G401 (cell line): ENCODE data around the gene BRPF1. TPM values are rescaled to one million over a fixed set of nuclear protein-coding genes. Genes with fewer than 3 reads are reported as not detected.

Source experiments
- DNase-seq: peaks from one replicate; pipeline ENCODE4 v3.0.0-alpha.2; 2015; ENCODE audit warnings: low spot score
- in situ Hi-C: cut with HindIII; loops from 2 replicates; pipeline ENCODE4 v1.10.0; 2016; ENCODE audit warnings: low sequenced_read_pairs, mixed read lengths
- total RNA-seq: library from RNA; depleted of rRNA; stranded (reverse); fragments of >200 nt; shearing (Covaris generic); gene quantifications from 2 replicates; pipeline ENCODE4 v1.2.3, GENCODE V29; 2014

BRPF1 gene
- total RNA-seq, 1 experiment from 2014 or later: 23.7 TPM

DNA sequence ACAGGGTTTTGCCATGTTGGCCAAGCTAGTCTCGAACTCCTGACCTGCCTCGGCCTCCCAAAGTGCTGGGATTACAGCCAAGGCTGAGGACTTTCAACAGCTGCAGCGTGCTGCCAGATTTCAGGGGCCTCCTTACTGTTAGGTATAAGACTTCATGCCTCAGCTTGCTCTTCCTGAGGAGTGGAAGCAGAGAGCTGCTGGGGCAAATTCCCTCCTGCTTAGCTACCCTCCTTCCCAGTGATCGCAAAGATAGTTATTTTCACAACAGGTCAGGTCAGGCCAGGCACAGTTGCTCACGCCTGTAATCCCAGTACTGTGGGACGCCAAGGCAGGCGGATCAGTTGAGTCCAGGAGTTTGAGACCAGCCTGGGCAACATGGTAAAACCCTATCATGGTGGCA lies 30.5 kb upstream of the BRPF1 start:
- in situ Hi-C loops: no loop called here
- DNase-seq: no peak

DNA sequence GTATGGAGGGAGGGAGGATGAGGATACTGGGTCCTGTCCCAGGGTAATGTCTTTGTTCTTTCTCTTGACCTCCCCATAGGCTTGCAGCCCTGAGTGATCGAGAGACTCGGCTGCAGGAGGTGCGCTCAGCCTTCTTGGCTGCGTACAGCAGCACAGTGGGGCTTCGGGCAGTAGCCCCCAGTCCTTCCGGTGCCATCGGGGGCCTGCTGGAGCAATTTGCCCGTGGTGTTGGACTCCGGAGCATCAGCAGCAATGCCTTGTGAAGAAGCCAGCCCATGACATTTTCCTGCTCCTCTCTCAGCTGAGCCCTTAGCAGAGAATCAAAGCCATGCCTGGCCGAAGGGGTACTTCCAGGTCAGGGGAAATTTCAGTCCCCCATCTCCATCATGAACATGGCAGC lies 29.8 kb upstream of the BRPF1 start:
- in situ Hi-C loops: no loop called here
- no peak for DNase-seq

DNA sequence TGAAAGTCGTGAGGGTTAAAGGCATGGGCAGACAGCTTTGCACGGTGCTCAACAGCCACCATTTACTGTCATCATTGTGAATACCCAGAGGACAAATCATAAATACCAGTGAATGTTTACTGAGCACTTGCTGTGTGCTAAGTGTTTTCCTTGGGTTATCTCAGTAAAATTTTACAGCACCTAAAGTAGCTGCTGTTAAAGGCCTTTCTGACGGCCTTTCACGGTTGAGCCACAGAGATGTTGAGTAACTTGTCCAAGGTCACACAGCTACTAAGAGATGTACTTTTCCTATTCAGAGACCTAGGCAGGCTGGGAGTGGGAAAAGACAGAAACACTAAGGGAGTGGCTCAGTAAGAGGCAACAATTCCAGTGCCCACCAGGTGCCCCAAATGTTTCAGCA lies 28.3 kb upstream of the BRPF1 start:
- no peak for DNase-seq
- in situ Hi-C loops: no loop called here

DNA sequence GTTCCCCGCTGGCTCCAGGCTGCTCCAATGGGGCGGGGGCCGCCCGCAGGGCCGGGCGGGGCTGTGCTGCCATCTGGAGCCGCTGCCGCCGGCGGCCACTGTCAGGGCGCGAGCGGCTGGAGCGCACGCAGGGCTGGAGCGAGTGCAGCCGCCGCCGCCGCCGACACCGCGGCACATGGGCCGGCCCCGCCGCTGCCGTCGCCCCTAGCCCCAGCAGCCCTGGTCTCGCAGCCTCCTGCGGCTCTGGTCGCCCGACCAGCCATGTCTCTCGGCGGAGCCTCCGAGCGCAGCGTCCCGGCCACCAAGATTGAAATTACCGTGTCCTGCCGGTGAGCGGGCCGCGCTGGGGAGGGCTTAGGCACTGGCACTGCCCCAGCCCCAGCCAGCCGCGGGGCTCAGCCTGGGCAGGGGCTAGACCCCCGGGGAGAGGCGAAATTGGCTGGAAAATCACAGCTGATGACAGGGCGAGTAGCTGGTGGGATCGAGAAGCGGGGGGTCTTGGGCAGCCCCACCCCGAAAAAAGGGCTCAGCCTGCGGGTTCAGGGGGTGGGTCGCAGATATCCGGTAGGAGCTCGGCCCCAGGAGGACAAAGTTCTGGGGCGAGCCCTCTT lies 27.7 kb upstream of the BRPF1 start, which contains the start of gene CPNE9:
TSS of gene CPNE9 (plus strand) at position 98 of the 611 bp plus-strand sequence. CDS start at position 262, 164 bp downstream.
- in situ Hi-C loops: no loop called here
- DNase-seq: peak; percentile 37

DNA sequence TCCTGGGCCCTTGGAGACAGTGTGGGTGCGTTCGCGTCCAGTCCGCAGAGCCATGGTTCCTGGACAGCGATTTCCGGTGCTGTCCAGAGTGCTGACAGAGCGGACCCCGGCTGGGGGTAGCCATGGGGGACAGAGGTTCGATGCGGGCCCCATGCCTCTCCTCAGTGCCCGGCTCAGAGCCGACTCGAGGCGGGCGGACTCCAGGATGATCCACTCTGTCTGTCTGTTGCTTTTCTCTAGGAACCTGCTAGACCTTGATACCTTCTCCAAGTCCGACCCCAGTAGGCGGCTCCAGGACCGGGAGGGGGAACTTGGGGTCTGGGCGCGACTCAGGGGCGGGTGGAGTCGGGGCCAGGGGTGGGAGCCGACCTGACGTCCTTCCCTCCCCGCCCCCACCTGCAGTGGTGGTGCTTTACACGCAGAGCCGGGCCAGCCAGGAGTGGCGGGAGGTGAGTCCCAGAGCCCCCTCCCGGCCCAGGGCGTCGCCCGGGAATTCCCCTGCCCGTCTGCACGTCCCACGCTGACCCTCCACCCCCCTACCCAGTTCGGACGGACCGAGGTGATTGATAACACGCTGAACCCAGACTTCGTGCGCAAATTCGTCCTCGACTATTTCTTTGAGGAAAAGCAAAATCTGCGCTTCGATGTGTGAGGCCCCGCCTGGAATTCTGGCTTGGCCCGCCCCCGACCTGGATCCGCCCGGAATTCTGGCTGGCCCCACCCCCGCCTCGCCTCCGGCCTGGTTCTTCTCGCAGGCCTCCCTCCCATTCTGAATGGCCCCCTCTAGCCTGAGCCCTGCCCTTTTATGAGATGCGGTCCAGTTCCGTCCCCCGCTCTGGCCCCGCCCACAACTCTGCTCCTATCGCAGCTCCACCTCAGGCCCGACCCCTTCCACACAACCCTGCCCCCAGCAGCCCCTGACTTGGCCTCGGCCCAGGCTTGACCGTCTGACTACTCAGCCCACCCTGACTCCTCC lies 26.9 kb upstream of the BRPF1 start:
- peak; percentile 78 for DNase-seq
- in situ Hi-C loops: no loop called here

DNA sequence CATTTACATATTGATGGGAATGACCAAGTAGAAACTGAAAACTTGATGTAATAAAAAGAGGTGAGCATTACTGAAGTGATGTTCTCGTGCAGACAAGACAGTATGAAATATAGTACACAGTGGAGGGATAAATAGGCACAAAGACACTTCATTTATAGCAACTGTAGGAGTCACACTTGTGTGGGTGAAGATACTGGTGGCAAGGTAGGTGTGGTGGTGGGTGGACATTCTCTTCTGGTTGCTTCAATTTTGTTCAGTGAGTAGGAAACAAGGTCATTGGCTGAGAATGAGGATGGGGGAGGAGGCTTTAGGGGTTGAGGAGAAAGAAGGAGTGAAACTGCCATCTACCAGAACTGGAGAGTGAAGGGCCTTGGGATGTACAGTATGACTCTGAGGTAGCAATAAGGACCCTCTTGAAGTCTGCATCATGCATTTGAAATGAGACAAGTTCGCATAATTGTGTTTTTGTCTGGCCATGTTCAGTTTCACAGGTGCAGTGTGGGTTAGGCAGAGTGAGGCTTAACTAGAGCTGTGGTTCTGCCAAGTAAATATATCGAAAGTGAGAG lies 21.3 kb upstream of the BRPF1 start:
- no peak for DNase-seq
- in situ Hi-C loops: no loop called here

DNA sequence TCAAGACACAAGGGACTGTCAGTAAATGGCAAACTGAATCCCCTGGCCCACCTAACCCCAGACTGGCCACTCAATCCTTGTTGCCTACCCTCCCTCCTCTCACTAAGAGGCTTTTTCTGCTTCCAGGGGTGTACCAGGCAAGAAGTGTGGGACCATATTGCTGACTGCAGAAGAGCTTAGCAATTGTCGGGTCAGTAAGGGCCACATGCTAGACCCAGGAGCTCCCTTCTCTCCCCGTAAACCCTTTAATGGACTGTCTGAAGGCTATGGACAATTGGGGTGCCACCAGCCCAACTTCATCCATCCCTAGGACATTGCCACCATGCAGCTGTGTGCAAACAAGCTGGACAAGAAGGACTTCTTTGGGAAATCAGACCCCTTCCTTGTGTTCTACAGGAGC lies 19.1 kb upstream of the BRPF1 start:
- DNase-seq: no peak
- in situ Hi-C loops: no loop called here

DNA sequence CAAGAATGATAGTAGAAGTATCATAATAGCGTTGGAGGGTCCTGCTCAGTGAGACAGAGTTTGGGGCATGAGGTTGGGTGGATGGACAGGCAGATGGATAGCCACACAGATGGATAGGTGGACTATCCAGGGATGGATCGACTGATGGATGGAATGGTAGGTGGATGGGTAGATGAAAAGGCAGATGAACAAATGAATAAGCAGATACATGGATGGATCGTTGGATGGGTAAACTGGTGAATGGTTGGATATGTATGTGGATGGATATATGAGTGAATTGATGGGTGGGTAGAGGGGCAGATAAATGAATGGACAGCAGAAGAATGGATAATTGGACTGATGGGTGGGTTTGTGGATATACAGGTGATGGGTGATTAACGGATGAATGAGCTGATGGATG lies 18.4 kb upstream of the BRPF1 start:
- DNase-seq: no peak
- in situ Hi-C loops: no loop called here

DNA sequence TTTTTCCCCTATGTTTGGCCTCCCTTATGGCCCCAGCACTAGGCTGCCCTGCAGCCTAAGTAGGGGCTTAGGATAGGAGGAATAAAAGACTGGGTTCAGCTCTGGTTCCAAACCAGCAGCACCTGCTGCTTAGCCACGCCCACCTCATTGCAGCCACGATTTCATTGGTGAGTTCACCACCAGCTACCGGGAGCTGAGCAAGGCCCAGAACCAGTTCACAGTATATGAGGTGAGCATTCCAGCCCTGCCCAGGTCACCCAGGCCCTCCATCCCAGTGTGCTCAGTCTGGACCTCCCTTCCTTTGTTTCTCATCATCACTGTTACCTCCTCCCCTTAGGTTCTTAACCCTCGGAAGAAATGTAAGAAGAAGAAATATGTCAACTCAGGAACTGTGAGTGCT lies 16.4 kb upstream of the BRPF1 start:
- in situ Hi-C loops: no loop called here
- DNase-seq: no peak

DNA sequence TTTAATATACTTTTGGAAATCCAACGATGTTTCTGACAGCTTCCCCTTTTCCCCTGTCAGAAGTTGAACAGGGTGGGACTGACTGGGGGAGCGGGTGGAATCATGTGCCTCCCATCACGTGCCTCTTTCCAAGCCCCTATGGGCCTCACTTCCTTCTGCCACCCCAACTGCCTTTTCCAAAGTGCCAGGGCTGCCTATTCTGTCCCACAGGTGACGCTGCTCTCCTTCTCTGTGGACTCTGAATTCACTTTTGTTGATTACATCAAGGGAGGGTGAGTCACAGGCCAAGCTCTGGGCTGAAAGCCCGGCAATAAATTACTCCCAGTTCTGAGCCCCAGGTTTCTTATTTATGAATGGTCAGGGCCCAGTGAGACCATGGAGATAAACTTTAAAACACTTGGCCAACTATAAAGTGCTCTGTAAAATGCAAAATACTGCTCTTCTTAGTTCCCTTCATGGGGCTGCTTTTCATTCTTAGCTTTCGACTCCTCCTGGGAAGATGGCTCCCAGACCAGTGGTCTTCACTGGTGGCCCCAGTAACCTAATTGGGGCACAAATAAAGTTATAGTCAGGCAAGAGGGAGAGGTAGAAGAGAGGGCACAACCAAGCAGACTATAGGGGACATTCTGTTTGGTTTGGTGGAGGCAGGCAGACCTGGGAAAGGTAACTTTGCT lies 15.6 kb upstream of the BRPF1 start:
- no peak for DNase-seq
- in situ Hi-C loops: no loop called here

DNA sequence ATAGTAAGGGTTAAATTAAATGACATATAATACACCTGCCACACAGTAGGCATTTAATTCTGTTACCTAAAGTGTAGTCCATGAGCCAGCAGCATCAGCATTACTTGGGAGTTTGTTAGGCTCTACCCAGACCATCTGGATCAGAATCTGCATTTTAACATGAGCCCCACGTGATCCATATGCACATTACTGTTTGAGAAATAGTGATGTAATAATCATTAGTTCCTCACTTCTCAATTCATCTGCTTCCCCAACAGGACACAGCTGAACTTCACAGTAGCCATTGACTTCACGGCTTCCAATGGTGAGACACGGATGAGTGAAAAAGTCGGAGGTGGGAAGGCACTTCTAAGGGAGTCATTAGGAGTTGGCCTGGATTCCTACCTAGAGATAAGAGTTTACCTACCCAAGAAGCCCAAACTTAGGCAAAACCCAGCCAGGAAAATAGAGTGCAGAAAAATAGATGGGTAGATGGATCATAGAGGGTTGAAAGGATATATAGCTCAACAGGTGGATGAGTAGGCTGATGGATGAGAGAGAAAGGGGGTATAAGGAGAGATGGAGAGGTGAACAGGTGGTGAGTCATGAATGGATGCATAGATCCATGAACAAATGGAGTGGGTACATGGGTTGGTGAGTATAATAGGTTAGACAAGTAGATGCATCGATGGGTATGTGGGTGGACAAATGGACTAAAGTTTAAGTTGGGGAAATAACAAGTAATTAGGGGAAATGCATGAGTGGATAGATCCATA lies 14.6 kb upstream of the BRPF1 start:
- in situ Hi-C loops: no loop called here
- DNase-seq: no peak

DNA sequence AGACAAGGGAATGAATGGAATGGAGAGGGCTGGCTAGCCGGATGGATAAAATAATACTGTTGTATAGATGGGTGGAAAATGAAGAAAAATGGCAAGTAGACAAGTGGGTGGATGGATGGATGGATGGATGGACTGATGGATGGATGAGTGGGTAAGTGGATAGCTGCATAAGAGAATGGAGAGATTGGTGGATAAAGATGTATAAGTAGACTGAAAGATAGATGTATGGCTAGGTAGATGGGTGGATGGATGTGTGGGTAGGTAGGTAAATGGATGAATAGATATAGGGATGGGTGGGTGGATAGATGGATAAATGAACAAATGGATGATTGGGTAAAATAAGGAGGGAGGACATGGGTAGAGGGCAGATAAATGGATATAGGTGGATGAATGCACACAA lies 14.0 kb upstream of the BRPF1 start:
- in situ Hi-C loops: no loop called here
- no peak for DNase-seq

DNA sequence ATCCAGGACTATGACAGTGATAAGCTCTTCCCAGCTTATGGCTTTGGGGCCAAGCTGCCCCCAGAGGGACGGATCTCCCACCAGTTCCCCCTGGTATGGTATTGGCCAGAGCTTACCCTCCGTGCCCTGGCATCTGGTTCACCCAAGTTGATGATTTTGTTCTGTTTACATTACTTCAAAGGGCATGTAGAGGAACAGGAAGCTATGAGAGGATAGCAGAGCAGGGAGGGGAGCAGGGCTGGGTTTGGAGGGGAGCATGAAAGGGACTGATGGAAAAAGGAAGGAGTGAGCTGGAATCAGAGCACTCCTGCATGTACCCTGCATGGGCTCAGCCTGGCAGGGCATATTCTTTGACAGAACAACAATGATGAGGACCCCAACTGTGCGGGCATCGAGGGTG lies 13.4 kb upstream of the BRPF1 start:
- in situ Hi-C loops: no loop called here
- no peak for DNase-seq

DNA sequence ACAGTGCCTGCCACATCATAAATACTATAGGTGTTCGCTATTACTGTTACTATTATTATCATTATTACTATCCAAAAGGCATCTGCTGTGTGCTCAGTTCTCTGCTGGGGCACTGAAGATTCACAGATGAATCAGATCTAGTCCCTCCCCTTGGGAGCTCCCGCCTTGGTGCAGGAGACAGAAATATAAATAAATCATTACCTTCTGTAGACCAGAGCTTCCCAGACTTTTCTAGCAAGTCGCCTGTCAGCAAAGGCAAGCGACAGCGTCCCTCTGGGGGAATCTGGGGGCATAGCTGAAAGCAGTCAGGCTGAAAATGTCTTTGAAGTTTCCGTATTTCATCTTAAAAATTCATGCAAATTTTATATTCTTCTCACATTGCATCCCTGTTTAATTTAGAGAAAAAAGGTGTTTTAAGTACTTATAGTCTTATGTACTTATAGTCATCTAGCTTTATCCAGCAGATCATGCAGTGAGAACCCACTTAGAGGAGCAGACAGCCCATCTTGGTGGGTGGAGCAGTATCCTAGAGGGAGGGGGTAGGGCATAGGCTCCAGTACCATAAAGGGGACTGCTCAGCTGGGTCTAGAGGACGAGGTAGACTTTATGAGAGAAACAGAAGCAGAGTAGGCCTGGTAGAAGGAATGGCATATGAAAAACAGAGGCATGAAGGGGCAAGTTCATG lies 10.4 kb upstream of the BRPF1 start:
- DNase-seq: no peak
- in situ Hi-C loops: no loop called here

DNA sequence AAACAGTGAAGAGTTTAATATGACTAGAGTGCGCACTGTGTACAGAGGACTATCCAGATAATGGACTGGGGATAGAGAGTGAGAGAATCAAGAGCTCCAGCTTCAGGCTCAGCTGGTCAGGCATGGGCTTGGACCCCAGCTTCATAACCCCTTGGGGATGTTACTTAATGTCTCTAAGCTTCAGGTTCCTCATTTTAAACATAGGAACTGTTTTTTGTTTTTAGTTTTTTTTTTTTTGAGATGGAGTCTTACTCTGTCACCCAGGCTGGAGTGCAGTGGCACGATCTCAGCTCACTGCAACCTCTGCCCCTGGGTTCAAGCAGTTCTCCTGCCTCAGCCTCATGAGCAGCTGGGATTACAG lies 9.9 kb upstream of the BRPF1 start:
- in situ Hi-C loops: no loop called here
- no peak for DNase-seq

DNA sequence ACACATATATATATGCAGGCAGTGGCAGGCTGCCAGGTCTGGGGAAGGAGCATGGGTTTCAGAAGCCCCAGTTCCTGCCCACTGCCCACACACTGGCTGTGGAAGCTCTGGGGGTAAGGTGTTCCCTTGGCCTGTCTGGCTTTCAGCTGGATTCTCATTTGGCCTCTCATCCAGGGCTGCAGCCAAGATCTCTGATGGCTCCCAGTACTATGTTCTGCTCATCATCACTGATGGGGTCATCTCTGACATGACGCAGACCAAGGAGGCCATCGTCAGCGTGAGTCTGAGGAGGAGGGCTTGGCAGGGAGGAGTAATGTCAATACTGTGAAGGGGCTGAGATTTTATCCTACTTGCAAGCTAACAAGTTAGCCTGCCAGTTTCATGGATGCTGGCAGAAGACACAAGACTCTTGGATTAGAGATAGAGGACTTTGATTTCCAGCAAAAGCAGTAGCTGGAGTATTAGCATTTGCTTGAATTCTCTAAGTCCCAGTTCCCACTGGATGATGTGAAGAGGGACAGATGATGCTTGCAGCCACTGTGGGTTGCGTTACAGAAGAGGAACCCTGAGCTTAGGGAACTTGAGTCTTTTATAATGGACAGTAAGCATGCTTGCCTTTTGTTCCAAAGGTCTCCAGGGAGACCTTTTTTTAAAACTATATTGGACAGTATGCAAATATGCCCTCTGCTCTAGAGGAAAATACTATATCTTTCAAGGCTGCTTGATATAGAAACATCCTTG lies 5.6 kb upstream of the BRPF1 start:
- in situ Hi-C loops: no loop called here

DNA sequence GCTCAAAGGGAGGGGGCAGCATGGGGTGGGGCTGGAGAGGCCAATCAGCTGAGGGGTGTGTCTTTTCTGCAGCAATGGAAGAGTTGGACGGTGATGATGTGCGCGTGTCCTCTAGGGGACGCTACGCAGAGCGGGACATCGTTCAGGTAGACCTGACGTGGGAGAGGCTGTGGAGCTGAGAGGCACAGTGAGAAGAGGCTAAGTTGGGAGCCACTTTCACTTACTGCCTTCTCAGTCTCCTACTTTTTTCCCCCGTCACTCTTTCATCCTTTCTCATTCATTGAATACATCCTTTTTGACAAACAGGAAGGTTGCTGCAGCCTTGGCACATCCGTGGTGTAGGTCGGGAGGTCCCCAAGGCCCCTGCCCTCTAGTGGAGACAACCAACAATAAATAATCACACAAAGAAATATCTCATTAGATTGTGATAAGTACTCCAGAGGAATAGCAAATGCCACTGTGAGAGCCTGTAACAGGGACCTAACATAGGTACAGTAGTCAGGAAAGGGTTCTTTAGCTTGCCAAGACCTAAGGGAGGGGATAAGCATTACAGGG lies 4.4 kb upstream of the BRPF1 start:
- in situ Hi-C loops: no loop called here
- DNase-seq: no peak

More for the DNA sequence above, 5.6 kb upstream of the BRPF1 start:
- no peak for DNase-seq

DNA sequence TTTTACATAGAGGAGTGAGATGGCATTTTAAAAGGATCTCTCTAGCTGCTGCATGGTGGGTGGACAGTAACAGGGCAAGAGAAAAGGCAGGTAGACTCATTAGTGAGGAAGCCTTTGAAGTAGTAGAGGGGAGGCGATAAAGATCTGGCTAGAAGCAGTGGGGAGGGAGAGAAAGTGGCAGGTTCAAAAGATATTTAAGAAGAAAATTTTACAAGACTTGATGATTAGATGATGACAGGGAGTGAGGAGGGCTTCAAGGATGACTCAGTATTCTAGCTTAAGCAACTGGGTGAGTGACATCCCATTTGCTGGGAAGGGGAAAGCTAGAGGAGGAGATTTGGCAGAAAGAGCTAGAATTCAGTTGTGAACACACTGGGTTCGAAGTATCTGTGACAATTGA lies 3.8 kb upstream of the BRPF1 start:
- in situ Hi-C loops: no loop called here
- DNase-seq: no peak
